Colon (tissue), 2 donors: ENCODE results near the gene KLHL22.
"Not testable (repeated sequence)": the region's sequence is repeated elsewhere in the genome, so short reads cannot be mapped to it uniquely, and the experiment has no call there.

Experiments
- FAIRE-seq: peaks from 2 replicates; lab custom pipeline; 2012; peaks lifted over from hg19 to GRCh38; lab: Jason Lieb, UNC
- donor health status: control.
- donor health status: control.

The KLHL22 gene

GRCh38 chr22:20419664-20419951 lies 76.0 kb downstream of the KLHL22 start:
- no peak for FAIRE-seq

DNA sequence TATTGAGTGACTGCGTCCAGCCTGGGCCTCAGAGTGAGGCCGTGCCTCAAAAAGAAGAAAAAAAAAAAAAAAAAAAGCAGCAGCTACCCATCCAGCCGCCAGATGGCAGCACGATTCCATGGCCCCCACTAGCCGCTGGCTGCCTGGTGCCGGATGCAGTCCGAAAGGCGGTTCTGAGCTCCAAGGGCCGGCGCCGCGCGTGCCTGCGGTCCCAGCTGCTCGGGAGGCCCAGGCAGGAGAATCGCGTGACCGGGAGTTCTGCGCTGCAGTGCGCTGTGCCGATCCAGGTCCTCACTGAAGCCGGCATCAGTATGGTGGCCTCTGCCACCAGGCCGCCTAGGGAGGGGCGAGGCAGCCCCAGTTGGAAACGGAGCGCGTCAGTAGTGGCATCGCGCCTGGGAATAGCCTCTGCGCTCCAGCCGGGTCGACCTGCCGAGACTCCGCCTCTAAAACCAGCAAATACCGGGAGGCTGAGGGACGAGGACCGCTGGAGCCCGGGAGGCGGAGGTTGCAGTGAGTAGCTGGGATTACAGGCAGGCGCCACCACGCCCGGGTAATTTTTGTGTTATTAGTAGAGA lies 77.3 kb downstream of the KLHL22 start:
- FAIRE-seq: no peak

DNA sequence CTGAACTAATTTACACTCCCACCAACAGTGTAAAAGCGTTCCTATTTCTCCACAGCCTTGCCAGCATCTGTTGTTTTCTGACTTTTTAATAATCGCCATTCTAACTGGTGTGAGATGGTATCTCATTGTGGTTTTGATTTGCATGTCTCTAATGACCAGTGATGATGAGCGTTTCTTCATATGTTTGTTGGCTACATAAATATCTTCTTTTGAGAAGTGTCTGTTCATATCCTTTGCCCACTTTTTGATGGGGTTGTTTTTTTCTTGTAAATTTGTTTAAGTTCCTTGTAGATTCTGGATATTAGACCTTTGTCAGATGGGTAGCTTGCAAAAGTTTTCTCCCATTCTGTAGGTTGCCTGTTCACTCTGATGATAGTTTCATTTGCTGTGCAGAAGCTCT lies 79.9 kb downstream of the KLHL22 start:
- FAIRE-seq: not testable (repeated sequence)

DNA sequence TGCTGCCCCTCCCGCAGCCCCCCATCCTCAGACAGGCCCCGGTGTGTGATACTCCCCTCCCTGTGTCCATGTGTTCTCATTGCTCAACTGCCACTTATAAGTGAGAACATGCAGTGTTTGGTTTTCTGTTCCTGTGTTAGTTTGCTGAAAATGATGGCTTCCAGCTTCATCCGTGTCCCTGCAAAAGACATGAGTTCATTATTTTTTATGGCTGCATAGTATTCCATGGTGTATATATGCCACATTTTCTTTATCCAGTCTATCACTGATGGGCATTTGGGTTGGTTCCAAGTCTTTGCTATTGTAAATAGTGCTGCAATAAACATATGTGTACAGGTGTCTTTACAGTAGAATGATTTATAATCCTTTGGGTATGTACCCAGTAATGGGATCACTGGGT lies 80.4 kb downstream of the KLHL22 start:
- not testable (repeated sequence) for FAIRE-seq

DNA sequence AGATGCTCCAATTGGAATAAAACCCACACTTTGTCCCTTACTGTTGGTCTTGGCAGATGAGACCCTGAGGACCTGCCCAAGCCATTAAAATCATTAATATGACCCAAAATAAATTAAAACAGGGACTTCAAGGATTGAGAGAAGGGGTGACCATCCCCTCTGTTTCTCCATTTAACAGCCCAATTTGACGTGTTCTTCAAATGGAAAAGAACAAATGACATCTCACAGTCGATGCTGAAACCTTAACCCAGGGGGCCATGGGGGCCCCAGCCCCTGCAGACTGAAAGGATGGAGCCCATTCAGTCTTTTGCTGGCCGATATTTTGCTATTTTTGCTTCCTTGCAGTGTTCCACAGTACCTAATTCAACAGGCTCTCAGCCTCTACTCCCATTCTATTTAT lies 81.1 kb downstream of the KLHL22 start:
- no peak for FAIRE-seq

DNA sequence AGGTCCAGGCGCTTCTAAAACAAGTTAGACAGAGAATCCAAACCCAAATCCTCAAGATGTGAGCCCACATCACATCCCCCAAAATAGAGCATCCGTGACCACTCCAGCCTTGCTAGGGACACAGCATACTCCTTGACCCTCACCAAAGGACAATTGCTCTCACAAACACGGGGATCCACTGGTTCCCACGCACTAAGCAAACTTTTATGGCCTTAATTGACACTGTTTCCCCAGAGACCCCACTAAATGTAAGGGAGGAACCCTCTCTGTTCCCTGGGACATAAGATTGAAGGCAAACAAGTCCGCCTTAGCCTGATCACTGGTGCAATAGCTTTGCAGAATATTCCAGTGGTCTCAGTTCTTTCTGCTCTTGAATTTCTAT lies 81.5 kb downstream of the KLHL22 start:
- no peak for FAIRE-seq

DNA sequence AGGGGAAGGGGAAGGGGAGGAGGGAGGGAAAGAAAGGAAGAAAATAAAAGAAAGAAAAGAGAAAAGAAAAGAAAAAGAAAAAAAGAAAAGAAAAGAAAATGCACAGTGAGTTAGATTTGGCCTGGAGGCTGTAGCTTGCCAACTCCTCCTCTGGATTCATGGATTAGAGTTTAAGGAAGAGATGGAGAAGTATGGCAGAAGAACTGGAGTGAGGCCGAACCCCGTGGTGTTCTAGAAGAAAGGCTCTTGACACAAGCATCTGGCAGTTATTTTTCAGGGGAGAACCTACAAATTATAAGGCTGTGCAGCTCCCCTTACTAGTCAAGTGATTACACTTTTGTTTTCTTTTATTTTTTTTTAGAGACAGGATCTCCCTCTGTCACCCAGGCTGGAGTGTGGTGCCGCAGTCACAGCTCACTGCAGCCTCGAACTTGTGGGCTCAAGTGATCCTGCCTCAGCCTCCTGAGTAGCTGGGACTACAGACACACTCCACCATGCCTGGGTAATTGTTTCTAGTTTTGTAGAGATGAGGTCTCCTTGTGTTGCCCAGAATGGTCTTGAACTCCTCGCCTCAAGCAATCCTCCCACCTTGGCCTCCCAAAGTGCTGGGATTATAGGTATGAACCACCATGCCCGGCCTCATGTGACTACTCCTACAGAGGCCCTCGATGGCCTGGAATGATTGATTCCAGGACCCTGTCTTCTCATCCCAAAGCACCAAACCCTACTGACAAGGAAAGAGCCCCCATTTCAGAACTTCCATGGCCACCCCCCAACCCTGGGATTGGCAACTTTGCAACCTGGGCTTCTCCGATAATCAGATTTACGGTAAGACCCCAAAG lies 82.2 kb downstream of the KLHL22 start:
- FAIRE-seq: no peak

DNA sequence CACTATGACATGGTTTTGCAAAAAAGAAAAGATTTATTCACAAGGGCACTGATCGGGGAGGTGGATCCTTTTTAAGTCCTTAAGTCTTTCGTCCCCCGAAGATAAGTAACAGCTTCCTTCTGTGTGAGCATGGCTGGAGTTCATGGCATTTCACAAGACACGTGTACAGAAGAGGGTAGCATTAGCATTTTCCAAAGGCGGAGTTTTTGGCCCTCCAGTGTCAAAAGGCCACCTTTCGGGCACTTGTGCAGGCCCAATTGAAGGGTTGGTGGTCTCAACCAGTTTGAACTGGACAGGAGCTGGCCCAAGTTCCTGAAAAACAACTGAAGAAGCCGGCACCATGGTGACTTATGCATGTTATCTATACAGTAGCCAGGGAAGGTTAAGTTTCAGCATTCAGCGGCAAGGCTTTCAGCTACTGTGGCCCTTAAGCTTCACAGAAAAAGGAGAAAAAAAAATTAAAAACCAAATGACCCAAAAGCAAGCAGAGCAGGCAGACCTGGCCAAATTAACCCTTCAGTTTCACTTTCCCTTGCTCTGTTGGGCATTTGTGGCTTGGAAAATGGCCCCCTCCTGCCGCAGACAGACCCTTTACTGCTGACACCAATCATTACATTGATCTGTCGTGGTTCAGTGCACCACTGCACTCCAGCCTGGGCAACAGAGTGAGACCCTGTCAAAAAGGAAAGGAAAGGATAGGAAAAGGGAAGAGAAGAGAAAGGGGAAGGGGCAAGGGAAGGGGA lies 83.0 kb downstream of the KLHL22 start:
- no peak for FAIRE-seq

- FAIRE-seq: not testable (repeated sequence)
Measured at GRCh38 chr22:20409385-20409784, 86.2 kb downstream of the KLHL22 start.

DNA sequence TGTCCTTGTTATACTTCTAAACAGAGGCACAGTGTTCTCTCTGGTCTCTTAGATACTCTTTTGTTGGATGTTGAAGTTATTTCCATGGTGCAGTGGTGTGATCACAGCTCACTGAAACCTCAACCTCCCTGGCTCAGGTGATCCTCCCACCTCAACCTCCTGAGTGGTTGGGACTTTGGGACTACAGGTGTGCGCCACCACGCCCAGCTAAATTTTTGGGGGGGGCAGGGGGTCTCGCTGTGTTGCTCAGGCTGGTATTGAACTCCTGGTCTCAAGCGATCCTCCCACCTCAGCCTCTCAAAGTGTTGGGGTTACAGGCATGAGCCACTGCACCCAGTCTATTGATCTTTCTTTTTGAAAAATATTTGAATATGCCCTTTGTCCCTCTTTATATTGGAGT lies 86.7 kb downstream of the KLHL22 start:
- FAIRE-seq: no peak

DNA sequence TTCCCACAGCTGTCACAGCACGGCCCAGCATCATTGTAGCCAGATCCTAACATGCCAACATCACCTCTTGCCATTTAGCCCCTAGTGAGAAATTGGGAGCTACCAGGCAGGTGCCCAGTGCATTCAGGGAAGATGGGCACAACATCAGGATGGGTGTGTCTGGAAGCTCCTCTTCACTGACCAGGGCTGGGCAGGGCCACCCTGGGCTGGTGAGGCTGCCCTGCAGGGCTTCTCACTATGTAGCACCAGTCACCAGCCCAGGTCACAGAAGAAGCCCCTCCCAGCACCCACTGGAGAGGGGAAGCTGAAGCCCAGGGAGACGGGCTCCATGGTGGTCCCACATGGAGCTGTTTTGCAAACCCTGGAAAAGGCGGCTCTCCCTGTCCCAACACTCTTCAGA lies 87.8 kb downstream of the KLHL22 start:
- no peak for FAIRE-seq

DNA sequence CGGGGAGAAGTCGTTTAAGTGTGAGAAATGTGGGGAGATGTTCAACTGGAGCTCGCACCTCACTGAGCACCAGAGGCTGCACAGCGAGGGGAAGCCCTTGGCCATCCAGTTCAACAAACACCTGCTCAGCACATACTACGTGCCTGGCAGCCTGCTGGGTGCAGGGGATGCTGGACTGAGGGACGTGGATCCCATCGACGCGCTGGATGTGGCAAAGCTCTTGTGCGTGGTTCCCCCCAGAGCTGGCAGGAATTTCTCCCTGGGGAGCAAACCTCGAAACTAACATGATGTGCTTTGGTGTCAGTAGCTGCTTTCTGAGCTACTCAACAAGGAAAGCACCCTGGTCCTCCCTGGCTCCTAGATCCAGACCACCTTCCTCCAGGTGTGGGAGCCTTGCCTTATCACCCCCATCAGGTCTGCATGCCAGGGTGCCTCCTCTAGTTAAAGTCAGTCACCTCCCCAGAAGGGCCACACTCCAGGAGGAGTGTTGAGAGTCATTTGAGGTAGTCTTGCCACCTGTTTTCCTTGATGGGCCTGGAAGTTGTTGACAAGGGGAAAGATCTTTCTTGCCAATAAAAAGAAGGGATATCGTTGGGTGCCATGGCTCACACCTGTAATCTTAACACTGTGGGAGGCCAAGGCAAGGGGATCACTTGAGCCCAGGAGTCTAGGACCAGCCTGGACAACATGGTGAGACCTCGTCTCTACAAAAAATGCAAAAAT lies 88.7 kb downstream of the KLHL22 start:
- no peak for FAIRE-seq

GRCh38 chr22:20405931-20406685 lies 89.5 kb downstream of the KLHL22 start:
- no peak for FAIRE-seq

DNA sequence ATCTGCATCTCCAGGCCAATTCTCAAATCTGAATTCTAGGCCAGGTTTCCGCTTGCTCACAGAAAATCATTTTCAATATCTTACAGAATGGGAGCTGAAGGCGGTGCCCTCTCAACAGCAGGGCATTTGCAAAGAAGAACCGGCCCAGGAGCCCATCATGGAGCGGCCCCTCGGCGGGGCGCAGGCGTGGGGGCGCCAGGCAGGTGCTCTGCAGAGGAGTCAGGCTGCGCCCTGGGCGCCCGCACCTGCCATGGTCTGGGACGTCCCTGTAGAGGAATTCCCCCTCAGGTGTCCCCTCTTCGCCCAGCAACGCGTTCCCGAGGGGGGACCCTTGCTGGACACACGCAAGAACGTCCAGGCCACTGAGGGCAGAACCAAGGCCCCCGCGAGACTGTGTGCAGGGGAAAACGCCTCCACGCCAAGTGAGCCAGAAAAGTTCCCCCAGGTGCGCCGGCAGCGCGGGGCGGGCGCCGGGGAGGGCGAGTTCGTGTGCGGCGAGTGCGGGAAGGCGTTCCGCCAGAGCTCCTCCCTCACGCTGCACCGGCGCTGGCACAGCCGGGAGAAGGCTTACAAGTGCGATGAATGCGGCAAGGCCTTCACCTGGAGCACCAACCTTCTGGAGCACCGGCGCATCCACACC lies 90.2 kb downstream of the KLHL22 start:
- FAIRE-seq: no peak

GRCh38 chr22:20404881-20405280 lies 90.7 kb downstream of the KLHL22 start:
- no peak for FAIRE-seq

DNA sequence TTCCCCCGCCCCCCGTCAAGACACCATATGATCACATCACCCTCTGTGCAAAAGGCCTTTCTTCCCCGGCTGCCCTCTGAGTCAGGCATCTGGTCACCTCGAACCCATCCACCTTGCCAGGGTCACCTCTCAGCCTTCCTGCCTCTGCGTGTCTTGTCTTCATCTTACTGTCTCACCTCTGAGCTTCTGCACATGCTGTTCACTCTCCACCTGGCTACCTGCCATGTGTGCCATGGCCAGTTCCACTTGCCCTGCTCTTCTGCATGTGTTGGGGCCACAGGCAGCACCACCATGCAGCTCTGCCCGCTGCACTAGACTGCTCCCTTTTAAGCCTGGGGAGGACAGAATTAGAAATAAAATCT lies 91.8 kb downstream of the KLHL22 start:
- no peak for FAIRE-seq

DNA sequence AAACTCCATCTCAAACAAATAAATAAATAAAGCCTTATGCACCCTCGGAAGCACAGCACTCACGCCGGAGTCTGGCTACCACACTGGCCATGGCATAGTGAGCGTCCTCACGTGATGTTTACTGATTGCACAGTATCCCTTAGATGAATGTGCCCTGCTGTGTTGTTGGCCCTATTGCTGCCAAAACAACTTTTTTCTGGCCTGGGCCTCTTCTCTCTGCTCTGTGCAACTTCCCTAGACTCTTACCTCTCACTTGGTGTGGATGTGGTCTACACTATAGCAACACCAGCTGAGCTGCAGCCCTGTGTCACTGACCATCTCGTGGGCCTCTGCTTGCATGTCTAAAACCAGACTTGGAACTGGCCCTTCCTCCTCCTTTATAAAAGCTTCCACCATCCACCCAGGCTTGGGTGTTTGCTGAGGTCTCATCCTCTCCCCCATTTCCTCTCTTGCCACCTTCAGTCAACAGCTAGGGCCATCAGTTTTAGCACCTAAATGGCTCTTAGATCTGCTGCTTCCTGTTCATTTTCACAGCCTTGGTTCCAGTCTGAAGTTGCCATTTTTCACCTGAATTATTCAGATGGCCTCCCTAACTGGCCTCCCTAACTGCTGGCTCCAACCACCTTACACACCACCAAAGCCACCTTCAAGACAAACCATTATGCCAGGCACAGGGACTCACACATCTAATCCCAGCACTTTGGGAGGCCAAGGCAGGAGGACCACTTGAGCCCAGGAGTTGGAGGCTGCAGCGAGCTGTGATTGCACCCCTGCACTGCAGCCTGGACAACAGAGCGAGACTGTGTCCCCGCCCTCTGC lies 92.4 kb downstream of the KLHL22 start:
- FAIRE-seq: no peak

DNA sequence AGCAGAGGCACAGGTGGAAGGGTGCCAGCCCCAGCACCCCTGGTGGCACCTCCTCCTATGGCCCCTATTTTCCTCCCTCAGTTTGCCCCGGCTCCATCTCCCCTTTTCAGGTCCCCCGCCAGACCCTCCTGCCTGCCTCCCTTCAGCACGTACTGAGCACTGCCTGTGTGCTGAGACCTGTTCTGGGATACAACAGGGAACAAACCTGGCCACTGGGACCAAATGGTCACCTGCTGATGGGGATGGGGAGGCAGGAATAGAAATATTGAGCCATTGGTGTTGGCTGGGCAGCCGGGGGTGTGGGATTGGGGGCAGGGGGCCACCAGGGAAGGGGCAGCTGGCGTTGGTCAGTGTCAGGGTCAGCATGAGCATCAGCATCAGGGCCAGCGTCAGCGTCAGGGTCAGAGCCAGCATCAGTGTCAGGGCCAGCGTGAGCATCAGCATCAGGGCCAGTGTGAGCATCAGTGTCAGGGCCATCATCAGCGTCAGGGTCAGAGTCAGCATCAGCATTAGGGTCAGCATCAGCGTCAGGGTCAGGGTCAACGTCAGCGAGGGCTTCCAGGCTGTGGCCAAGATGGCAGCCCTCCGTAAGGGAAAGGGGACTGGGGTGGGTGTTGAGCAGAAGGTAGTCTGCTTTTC lies 94.1 kb downstream of the KLHL22 start:
- no peak for FAIRE-seq

DNA sequence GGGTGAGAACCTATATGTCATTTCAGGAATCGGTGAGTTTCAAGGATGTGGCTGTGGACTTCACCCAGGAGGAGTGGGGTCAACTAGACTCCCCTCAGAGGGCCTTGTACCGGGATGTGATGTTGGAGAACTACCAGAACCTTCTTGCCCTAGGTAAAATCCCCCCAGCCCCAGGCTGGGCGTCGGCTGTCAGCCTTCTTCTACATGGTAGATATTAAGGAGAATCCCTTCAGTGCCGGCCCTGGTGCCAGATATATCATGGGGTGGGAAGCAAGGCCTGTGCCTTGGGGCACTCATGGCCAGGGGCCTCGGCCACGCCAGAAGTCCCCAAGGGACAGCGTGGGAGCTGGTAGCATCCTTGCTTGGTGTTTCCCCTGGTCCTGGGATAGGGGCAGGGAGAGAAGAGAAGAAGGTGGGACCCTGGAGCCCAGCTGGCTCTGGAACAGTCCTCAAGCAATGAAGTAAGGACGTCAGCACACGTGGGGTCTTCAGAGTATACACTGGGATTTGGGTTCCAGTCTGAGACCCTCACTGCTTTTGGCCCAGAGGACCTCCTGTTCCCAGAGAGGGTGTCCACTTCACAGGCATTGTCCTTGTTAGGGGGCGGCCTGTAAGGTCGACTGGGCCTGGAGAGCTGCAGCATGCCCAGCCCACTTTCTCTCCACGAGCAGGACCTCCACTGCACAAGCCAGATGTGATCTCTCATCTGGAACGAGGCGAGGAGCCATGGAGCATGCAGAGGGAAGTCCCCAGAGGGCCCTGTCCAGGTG lies 94.8 kb downstream of the KLHL22 start:
- no peak for FAIRE-seq
